ENCODE data around the gene RBBP4. TPM values are rescaled to one million over a fixed set of nuclear protein-coding genes. Genes with fewer than 3 reads are reported as not detected.

Gene RBBP4
- total RNA-seq (2014; rRNA removed; shearing (Covaris generic)) (72.4 and 89.9 TPM in 2 replicates), polyA plus RNA-seq (2016; fragmentation: Nextera tagmentation; extraction: Ambion mirVana) (109 and 116 TPM in 2 replicates)

GRCh38 chr1:32650752-32651460, at the start of gene RBBP4:
TSS of gene RBBP4 (plus strand) at chr1:32651208. CDS start at chr1:32651307, 99 bp downstream.
- no peaks in the 10 kb centered on the region for H3K27me3 ChIP-seq (replicated peaks; ENCODE audit: insufficient read depth)
- H3K4me2 ChIP-seq (ENCODE audit: unreplicated experiment), result peak within 1 kb of the TSS; percentile 99
- DNase-seq, result peak; percentile 99
- H3K36me3 ChIP-seq (ENCODE audit: low read depth), result peaks cover 23% of the 10 kb centered on the region; the same call in 1 of the 2 replicates
- peaks cover 28% of the 10 kb centered on the region; the same call in 1 of the 2 replicates for H3F3A ChIP-seq (ENCODE audit: insufficient read depth)
- H3K9ac ChIP-seq, result peak within 1 kb of the TSS; percentile 98
- in situ Hi-C loops (cut with MboI), result no loop called here
- peaks cover 20% of the 10 kb centered on the region for H3K4me1 ChIP-seq (ENCODE audit: insufficient read depth)
- TF ChIP-seq EZH2phosphoT487 (IDR thresholded peaks at IDR 0.05; ENCODE audit: insufficient read depth, low read depth) (no peak), EZH2 (IDR thresholded peaks at IDR 0.05; ENCODE audit: insufficient read depth, poor library complexity, severe bottlenecking) (no peak)
- peak within 1 kb of the TSS; percentile 99 for H3K27ac ChIP-seq
- peak within 1 kb of the TSS; percentile 89 for H3K4me3 ChIP-seq
- no peaks in the 10 kb centered on the region for H3K9me3 ChIP-seq (ENCODE audit: low read depth)
- 0 to 1% methylated on average over 38 to 66 of the region's 67 CpGs for WGBS, 2 experiments (ENCODE audit: low coverage in 1 of 2, low lambda C conversion rate in 2 of 2, missing lambda C conversion rate in 2 of 2)
- peak within 1 kb of the TSS; percentile 94 for H2AFZ ChIP-seq
- H4K20me1 ChIP-seq (ENCODE audit: insufficient read depth), result no peaks in the 10 kb centered on the region
- H3K9me2 ChIP-seq (ENCODE audit: insufficient read depth), result no peaks in the 10 kb centered on the region
- H3K79me2 ChIP-seq (ENCODE audit: insufficient read depth), result peaks cover 87% of the 10 kb centered on the region

GRCh38 chr1:32605711-32606424, 45.1 kb upstream of the RBBP4 start:
- no peaks in the 10 kb centered on the region for H4K20me1 ChIP-seq (ENCODE audit: insufficient read depth)
- H3K4me2 ChIP-seq (ENCODE audit: unreplicated experiment), result no peak overlapping the region
- H3K4me3 ChIP-seq, result no peak overlapping the region
- TF ChIP-seq EZH2 (IDR thresholded peaks at IDR 0.05; ENCODE audit: insufficient read depth, poor library complexity, severe bottlenecking) (no peak), EZH2phosphoT487 (IDR thresholded peaks at IDR 0.05; ENCODE audit: insufficient read depth, low read depth) (no peak)
- H3K36me3 ChIP-seq (ENCODE audit: low read depth), result no peaks in the 10 kb centered on the region; the same call in 1 of the 2 replicates
- no peaks in the 10 kb centered on the region for H3K9me3 ChIP-seq (ENCODE audit: low read depth)
- no peak overlapping the region for H3K9ac ChIP-seq
- 90 to 95% methylated on average over 15 to 17 of the region's 17 CpGs for WGBS, 2 experiments (ENCODE audit: low coverage in 1 of 2, low lambda C conversion rate in 2 of 2, missing lambda C conversion rate in 2 of 2)
- no peaks in the 10 kb centered on the region for H3K9me2 ChIP-seq (ENCODE audit: insufficient read depth)
- H3F3A ChIP-seq (ENCODE audit: insufficient read depth), result peaks cover 8% of the 10 kb centered on the region; the same call in 1 of the 2 replicates
- no peak overlapping the region for H2AFZ ChIP-seq
- in situ Hi-C loops (cut with MboI), result no loop called here
- no peak for DNase-seq
- H3K27ac ChIP-seq, result no peak overlapping the region
- H3K4me1 ChIP-seq (ENCODE audit: insufficient read depth), result no peaks in the 10 kb centered on the region
- no peaks in the 10 kb centered on the region for H3K27me3 ChIP-seq (replicated peaks; ENCODE audit: insufficient read depth)
- no peaks in the 10 kb centered on the region for H3K79me2 ChIP-seq (ENCODE audit: insufficient read depth)

GRCh38 chr1:32606565-32607371, 44.2 kb upstream of the RBBP4 start:
- Histone ChIP-seq H4K20me1 (ENCODE audit: insufficient read depth) (no peaks in the 10 kb centered on the region), H3K27ac (no peak overlapping the region), H3K27me3 (replicated peaks; ENCODE audit: insufficient read depth) (no peaks in the 10 kb centered on the region), H3K36me3 (ENCODE audit: low read depth) (no peaks in the 10 kb centered on the region), H3K4me3 (no peak overlapping the region), H3K9me2 (ENCODE audit: insufficient read depth) (no peaks in the 10 kb centered on the region), H3K9me3 (ENCODE audit: low read depth) (no peaks in the 10 kb centered on the region), H3K4me2 (ENCODE audit: unreplicated experiment) (no peak overlapping the region), H3K9ac (no peak overlapping the region), H3K79me2 (ENCODE audit: insufficient read depth) (no peaks in the 10 kb centered on the region), H3K4me1 (ENCODE audit: insufficient read depth) (no peaks in the 10 kb centered on the region), H2AFZ (no peak overlapping the region), H3F3A (ENCODE audit: insufficient read depth) (peaks cover 8% of the 10 kb centered on the region; the same call in 1 of the 2 replicates)
- WGBS, 2 experiments (ENCODE audit: low coverage in 1 of 2, low lambda C conversion rate in 2 of 2, missing lambda C conversion rate in 2 of 2), result 88 to 89% methylated on average over 11 of the region's 11 CpGs
- in situ Hi-C loops (cut with MboI), result no loop called here
- TF ChIP-seq EZH2 (IDR thresholded peaks at IDR 0.05; ENCODE audit: insufficient read depth, poor library complexity, severe bottlenecking) (no peak), EZH2phosphoT487 (IDR thresholded peaks at IDR 0.05; ENCODE audit: insufficient read depth, low read depth) (no peak)
- no peak for DNase-seq

- Histone ChIP-seq H4K20me1 (ENCODE audit: insufficient read depth) (no peaks in the 10 kb centered on the region), H3K27me3 (replicated peaks; ENCODE audit: insufficient read depth) (no peaks in the 10 kb centered on the region), H3K9ac (no peak overlapping the region), H3K9me2 (ENCODE audit: insufficient read depth) (no peaks in the 10 kb centered on the region), H3K27ac (no peak overlapping the region), H3K9me3 (ENCODE audit: low read depth) (no peaks in the 10 kb centered on the region), H3F3A (ENCODE audit: insufficient read depth) (peaks cover 12% of the 10 kb centered on the region; the same call in 1 of the 2 replicates), H3K79me2 (ENCODE audit: insufficient read depth) (no peaks in the 10 kb centered on the region), H3K4me2 (ENCODE audit: unreplicated experiment) (no peak overlapping the region), H3K4me1 (ENCODE audit: insufficient read depth) (no peaks in the 10 kb centered on the region), H3K4me3 (no peak overlapping the region), H3K36me3 (ENCODE audit: low read depth) (no peaks in the 10 kb centered on the region), H2AFZ (no peak overlapping the region)
- DNase-seq, result no peak
- in situ Hi-C loops (cut with MboI), result no loop called here
- no peak for TF ChIP-seq EZH2phosphoT487 (IDR thresholded peaks at IDR 0.05; ENCODE audit: insufficient read depth, low read depth)
- no peak for TF ChIP-seq EZH2 (IDR thresholded peaks at IDR 0.05; ENCODE audit: insufficient read depth, poor library complexity, severe bottlenecking)
- WGBS, 2 experiments (ENCODE audit: low coverage in 1 of 2, low lambda C conversion rate in 2 of 2, missing lambda C conversion rate in 2 of 2), result 73 to 83% methylated on average over 4 of the region's 4 CpGs
These were observed 41.8 kb upstream of the RBBP4 start for GRCh38 chr1:32609180-32609579.
